ENCODE measurements around the gene SLC6A11.

GRCh38 chr3:10780243-10780642 lies 35.8 kb upstream of the SLC6A11 start:
- TF ChIP-seq CTCF (conservative IDR thresholded peaks at IDR 0.05; ENCODE audit: low read length) (no peak), EZH2phosphoT487 (IDR thresholded peaks at IDR 0.05; ENCODE audit: borderline replicate concordance, low read depth, low read length) (no peak)

Measured in OCI-LY7 (cell line).